Kidney (tissue), 14 donors: ENCODE measurements around the gene ARVCF. TPM values are rescaled to one million over a fixed set of nuclear protein-coding genes. Genes with fewer than 3 reads are reported as not detected.

Experiments
- DNase-seq, 5 donors: peaks; one replicate each; pipeline ENCODE4 v3.0.0-alpha.2; 2013 to 2020
- FAIRE-seq: peaks from 2 replicates; lab custom pipeline; 2012; peaks lifted over from hg19 to GRCh38; lab: Jason Lieb, UNC
- H3K27ac ChIP-seq, 2 donors: one replicate each; pipeline ENCODE4 v1.7.0; 2013; ENCODE audit warnings: low read depth in 2 of 2, low read length in 2 of 2, inconsistent platforms in 1 of 2
- H3K27me3 ChIP-seq: one replicate; pipeline ENCODE4 v1.7.1; 2013; ENCODE audit warnings: low read length, inconsistent platforms; ENCODE audit not compliant: control insufficient read depth, insufficient read depth
- H3K36me3 ChIP-seq, 3 donors: one replicate each; pipeline versions ENCODE4 v1.7.0 to v1.7.1; 2013; ENCODE audit warnings: low read length in 3 of 3, control low read depth in 1 of 3, inconsistent platforms in 1 of 3; ENCODE audit not compliant: insufficient read depth in 3 of 3, control insufficient read depth in 2 of 3
- H3K4me1 ChIP-seq, 3 donors: one replicate each; pipeline versions ENCODE4 v1.7.0 to v1.7.1; 2013; ENCODE audit warnings: low read length in 3 of 3, inconsistent platforms in 1 of 3, low read depth in 1 of 3; ENCODE audit not compliant: control insufficient read depth in 2 of 3, insufficient read depth in 2 of 3
- H3K4me3 ChIP-seq, 3 donors: one replicate each; pipeline versions ENCODE4 v1.7.0 to v1.8.1; 2013; ENCODE audit warnings: low read length in 3 of 3, control low read depth in 1 of 3, inconsistent platforms in 1 of 3
- H3K9ac ChIP-seq, 3 donors: one replicate each; pipeline versions ENCODE4 v1.7.0 to v1.7.1; 2013; ENCODE audit warnings: low read length in 3 of 3, control low read depth in 1 of 3, inconsistent platforms in 1 of 3
- H3K9me3 ChIP-seq, 3 donors: one replicate each; pipeline versions ENCODE4 v1.7.0 to v1.7.1; 2013; ENCODE audit warnings: low read length in 3 of 3, control low read depth in 1 of 3, inconsistent platforms in 1 of 3; ENCODE audit not compliant: control insufficient read depth in 2 of 3, insufficient read depth in 1 of 3
- CTCF ChIP-seq: IDR thresholded peaks from 3 replicates; pipeline ENCODE4 v1.5.1; 2012; ENCODE audit warnings: mild to moderate bottlenecking, moderate library complexity, borderline replicate concordance; ENCODE audit not compliant: insufficient read depth; ENCODE audit errors: extremely low read depth
- intact Hi-C: fragments of 100-400 bp; cut with DNase I; formaldehyde crosslinking; loops from one replicate; pipeline ENCODE4 v1.11.1; 2022
- polyA plus RNA-seq: library from polyadenylated mRNA; stranded (reverse); fragments of 350-450 nt; fragmentation: Illumina TruSeq; extraction: RNeasy Lipid Tissue Mini Kit (QIAGEN cat#74804); gene quantifications from one replicate; pipeline ENCODE4 v1.2.3, GENCODE V29; 2014; ENCODE audit warnings: low read depth, low replicate concordance; ENCODE audit not compliant: insufficient read depth
- total RNA-seq: library from RNA; stranded (reverse); fragmentation: NEBNext Ultra II Directional; extraction: Animal tissue kit (Norgen Biotek cat#: 25700); gene quantifications from one replicate; pipeline ENCODE4 v1.2.1, GENCODE V29; 2021
- donor health status: control.
- donor health status: control.
- donor health status: control.
- donor health status: control.
- donor health status: control.
- donor health status: DM: yes; HTN: yes; CAD: no.
- donor health status: Normal renal cell carcinoma (clear cell type).

ARVCF gene
- total and polyA plus RNA-seq, 2 donors from 2014 or later, result 16.0 to 21.9 TPM

DNA sequence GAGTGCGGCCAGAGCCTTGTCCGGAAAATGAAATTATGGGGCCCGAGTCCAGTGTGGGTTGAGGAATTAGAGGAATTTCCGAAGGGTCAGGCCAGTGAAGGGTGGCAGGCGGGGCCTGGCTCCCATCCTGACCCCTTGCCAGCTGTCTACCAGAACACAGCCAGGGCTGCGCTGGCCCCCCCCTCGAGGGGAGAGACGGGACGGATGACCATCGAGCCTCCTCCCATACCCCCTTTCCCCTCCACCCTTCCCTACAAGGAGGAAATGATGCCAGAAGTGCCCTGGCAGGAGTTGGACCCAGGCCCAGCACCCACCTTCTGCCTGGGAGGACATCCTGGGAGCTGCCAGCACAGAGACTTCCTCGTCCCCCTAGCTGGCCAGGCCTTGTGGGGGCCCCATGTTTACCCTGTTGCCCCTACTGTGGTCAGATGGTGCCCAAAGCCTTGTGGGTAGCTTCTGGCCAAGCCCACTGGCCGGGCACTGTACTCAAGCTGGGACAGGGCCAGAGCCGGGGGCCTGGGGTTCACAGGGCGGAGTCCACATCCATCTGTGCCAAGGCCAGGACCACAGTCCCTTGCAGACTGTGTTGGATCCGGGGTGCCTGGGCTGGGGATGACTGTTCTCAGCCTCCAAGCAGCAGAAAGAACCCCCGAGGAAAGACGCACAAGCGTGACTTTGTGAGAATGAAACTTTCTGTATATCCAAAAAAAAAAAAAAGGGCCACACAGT lies 20.8 kb downstream of the ARVCF start:
- H3K27ac ChIP-seq, result peak overlapping the region; percentile 76 to 77
- peaks cover 0 to 32% (median 13%) of the 10 kb centered on the region in 3 donors for H3K4me1 ChIP-seq
- FAIRE-seq, result no peak
- intact Hi-C loops, result no loop called here
- no peak overlapping the region for H3K9ac ChIP-seq
- no peak for TF ChIP-seq CTCF
- H3K36me3 ChIP-seq, result no peaks in the 10 kb centered on the region
- H3K4me3 ChIP-seq, result no peak overlapping the region
- peak in 2 of 5 donors; percentile 62 to 92 for DNase-seq
- H3K9me3 ChIP-seq, result no peaks in the 10 kb centered on the region
- no peaks in the 10 kb centered on the region for H3K27me3 ChIP-seq

- Histone ChIP-seq H3K27me3 (no peaks in the 10 kb centered on the region), H3K36me3 (no peaks in the 10 kb centered on the region), H3K4me1 (peaks cover 0 to 32% (median 8%) of the 10 kb centered on the region in 3 donors), H3K4me3 (no peak overlapping the region), H3K9ac (no peak overlapping the region), H3K27ac (peak overlapping the region; percentile 76 to 77), H3K9me3 (no peaks in the 10 kb centered on the region)
- intact Hi-C loops, result no loop called here
- FAIRE-seq (no peak), DNase-seq (peak in 1 of 5 donors; percentile 2)
- TF ChIP-seq CTCF, result no peak
Observed at GRCh38 chr22:19994851-19995610, 21.6 kb downstream of the ARVCF start.

DNA sequence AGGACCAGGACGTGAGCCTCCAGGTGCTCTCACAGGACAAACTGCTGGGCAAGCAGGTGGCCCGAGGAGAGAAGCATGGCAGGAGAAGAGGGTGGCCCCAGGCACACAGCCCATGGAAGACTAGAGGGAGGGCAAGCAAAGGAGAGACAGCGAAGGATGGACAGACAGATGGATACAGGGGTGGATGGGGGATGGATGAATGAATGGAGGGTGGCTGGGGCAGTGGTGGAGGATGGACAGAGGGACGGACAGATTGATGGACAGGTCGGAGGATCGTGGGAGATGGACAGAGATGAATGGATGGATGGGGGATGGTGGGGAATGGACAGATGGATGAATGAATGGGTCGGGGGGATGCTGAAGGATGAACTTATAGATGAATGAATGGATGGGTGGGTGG lies 22.7 kb downstream of the ARVCF start:
- no peaks in the 10 kb centered on the region for H3K27me3 ChIP-seq
- TF ChIP-seq CTCF, result no peak
- H3K27ac ChIP-seq, result no peak overlapping the region
- DNase-seq (peak in 1 of 5 donors; percentile 39), FAIRE-seq (no peak)
- intact Hi-C loops, result no loop called here
- H3K9me3 ChIP-seq, result no peaks in the 10 kb centered on the region
- no peak overlapping the region for H3K9ac ChIP-seq
- H3K4me3 ChIP-seq, result no peak overlapping the region
- peaks cover 0 to 25% (median 5%) of the 10 kb centered on the region in 3 donors for H3K4me1 ChIP-seq
- no peaks in the 10 kb centered on the region for H3K36me3 ChIP-seq
